Naive thymus-derived CD4-positive, alpha-beta T cell (primary cell): ENCODE results near the gene LDLRAD1. TPM values are rescaled to one million over a fixed set of nuclear protein-coding genes. Genes with fewer than 3 reads are reported as not detected.
"Not testable (repeated sequence)": the region's sequence is repeated elsewhere in the genome, so short reads cannot be mapped to it uniquely, and the experiment has no call there.

Source experiments
- ATAC-seq: fragments of 150-1000 bp; cut with Tn5 transposase; 2 replicates; pipeline ENCODE4 v1.10.0; 2021; ENCODE audit warnings: mild to moderate bottlenecking, moderate library complexity
- CTCF ChIA-PET: fragments of 350-600 bp; sonication (Branson Sonifier 250); formaldehyde crosslinking; loops from one replicate; lab custom pipeline; 2021; ENCODE audit warnings: antibody characterized with exemption; lab: Charles Lee
- POLR2A ChIA-PET: fragments of 350-600 bp; sonication (Branson Sonifier 250); formaldehyde crosslinking; loops from one replicate; lab custom pipeline; 2021; ENCODE audit warnings: antibody characterized with exemption, inconsistent platforms; lab: Charles Lee
- DNase-seq, 9 donors: peaks; one replicate each; pipeline versions ENCODE4 v3.0.0 to v3.0.0-alpha.2; 2020 to 2022; ENCODE audit warnings: mixed read lengths in 1 of 9
- H3K27ac ChIP-seq: one replicate; pipeline ENCODE4 v1.7.0; 2013; ENCODE audit warnings: mild to moderate bottlenecking, low read depth, low read length, moderate library complexity
- H3K27me3 ChIP-seq, 2 donors: one replicate each; pipeline ENCODE4 v1.7.0; 2013; ENCODE audit warnings: low read length in 2 of 2, mild to moderate bottlenecking in 2 of 2, moderate library complexity in 2 of 2; ENCODE audit not compliant: control insufficient read depth in 2 of 2, insufficient read depth in 2 of 2
- H3K36me3 ChIP-seq, 3 experiments: 1 replicate in 2 of 3; 2 replicates in 1 of 3; pipeline ENCODE4 v1.7.0; 2013; ENCODE audit warnings: low read length in 3 of 3, mild to moderate bottlenecking in 3 of 3, moderate library complexity in 1 of 3; ENCODE audit not compliant: insufficient read depth in 3 of 3, control insufficient read depth in 2 of 3
- H3K4me1 ChIP-seq, 2 donors: one replicate each; pipeline ENCODE4 v1.7.0; 2013; ENCODE audit warnings: low read length in 2 of 2, mild to moderate bottlenecking in 2 of 2, moderate library complexity in 1 of 2; ENCODE audit not compliant: control insufficient read depth in 2 of 2, insufficient read depth in 2 of 2
- H3K4me3 ChIP-seq: 2 replicates; pipeline ENCODE4 v1.7.0; 2013; ENCODE audit warnings: mild to moderate bottlenecking, low read length
- H3K9me3 ChIP-seq, 3 experiments: 1 replicate in 2 of 3; 2 replicates in 1 of 3; pipeline ENCODE4 v1.7.0; 2013; ENCODE audit warnings: low read length in 3 of 3; ENCODE audit not compliant: control insufficient read depth in 2 of 3
- H3K27ac Mint-ChIP-seq, 9 donors: one replicate each; pipeline ENCODE4 v1.8.0; 2020 to 2022; ENCODE audit warnings: mixed read lengths in 9 of 9, mild to moderate bottlenecking in 8 of 9, moderate library complexity in 5 of 9, inconsistent platforms in 2 of 9
- H3K27me3 Mint-ChIP-seq, 5 donors: one replicate each; pipeline ENCODE4 v1.8.0; 2021 to 2022; ENCODE audit warnings: mixed read lengths in 5 of 5, mild to moderate bottlenecking in 1 of 5
- H3K36me3 Mint-ChIP-seq, 5 donors: one replicate each; pipeline ENCODE4 v1.8.0; 2020 to 2022; ENCODE audit warnings: mixed read lengths in 5 of 5, mild to moderate bottlenecking in 3 of 5, inconsistent platforms in 1 of 5
- H3K4me1 Mint-ChIP-seq, 7 donors: one replicate each; pipeline ENCODE4 v1.8.0; 2020 to 2022; ENCODE audit warnings: mixed read lengths in 7 of 7, mild to moderate bottlenecking in 3 of 7, inconsistent platforms in 1 of 7
- H3K4me3 Mint-ChIP-seq, 10 donors: one replicate each; pipeline ENCODE4 v1.8.0; 2020 to 2022; ENCODE audit warnings: mild to moderate bottlenecking in 10 of 10, mixed read lengths in 10 of 10, moderate library complexity in 6 of 10, inconsistent platforms in 2 of 10
- H3K9me3 Mint-ChIP-seq, 11 donors: one replicate each; pipeline ENCODE4 v1.8.0; 2020 to 2022; ENCODE audit warnings: mixed read lengths in 11 of 11, mild to moderate bottlenecking in 4 of 11, inconsistent platforms in 1 of 11, moderate library complexity in 1 of 11
- intact Hi-C, 2 donors: fragments of 100-400 bp; cut with micrococcal nuclease; formaldehyde crosslinking; loops; one replicate each; pipeline ENCODE4 v1.15.1; 2023
- polyA plus RNA-seq, 2 donors: library from polyadenylated mRNA; unstranded; fragments of 300-500 nt; fragmentation: Illumina TruSeq; gene quantifications; one replicate each; pipeline ENCODE4 v1.2.3, GENCODE V29; 2021
- total RNA-seq, 6 experiments: library from RNA in 5 of 6; stranded (reverse) in 5 of 6; gene quantifications; 1 replicate in 5 of 6; 2 replicates in 1 of 6; pipeline ENCODE4 v1.2.3 and lab custom pipeline; 2021 to 2026

Gene LDLRAD1
- total and polyA plus RNA-seq, 7 experiments from 2014 or later, result not detected

- Histone ChIP-seq H3K27ac (no peak overlapping the region), H3K4me3 (no peak overlapping the region), H3K27me3 (no peaks in the 10 kb centered on the region), H3K36me3 (no peaks in the 10 kb centered on the region), H3K9me3 (no peaks in the 10 kb centered on the region), H3K4me1 (no peaks in the 10 kb centered on the region)
- Mint-ChIP-seq H3K27me3 (no peaks in the 10 kb centered on the region), H3K36me3 (peaks cover 0 to 15% (median 3%) of the 10 kb centered on the region in 5 donors), H3K9me3 (peaks cover 0 to 3% (median 0%) of the 10 kb centered on the region in 11 donors), H3K4me3 (no peak overlapping the region), H3K4me1 (no peaks in the 10 kb centered on the region), H3K27ac (peak overlapping the region in 1 of 9 donors; percentile 22)
- ChIA-PET CTCF (no interaction called here), POLR2A (no interaction called here)
- intact Hi-C loops, result no loop called here
- no peak for DNase-seq
- no peak for ATAC-seq
Measured at GRCh38 chr1:54024358-54024757, 6.4 kb upstream of the LDLRAD1 start.

GRCh38 chr1:54019562-54020176, 1.7 kb upstream of the LDLRAD1 start:
- H3K36me3 ChIP-seq, H3K27ac Mint-ChIP-seq, H3K27me3 ChIP-seq, H3K27ac ChIP-seq, H3K9me3 ChIP-seq, H3K9me3 Mint-ChIP-seq, H3K27me3 Mint-ChIP-seq, H3K4me3 Mint-ChIP-seq, intact Hi-C loops, H3K4me1 ChIP-seq, POLR2A ChIA-PET, H3K4me3 ChIP-seq, H3K36me3 Mint-ChIP-seq, DNase-seq, CTCF ChIA-PET, H3K4me1 Mint-ChIP-seq, ATAC-seq: not testable (repeated sequence)

DNA sequence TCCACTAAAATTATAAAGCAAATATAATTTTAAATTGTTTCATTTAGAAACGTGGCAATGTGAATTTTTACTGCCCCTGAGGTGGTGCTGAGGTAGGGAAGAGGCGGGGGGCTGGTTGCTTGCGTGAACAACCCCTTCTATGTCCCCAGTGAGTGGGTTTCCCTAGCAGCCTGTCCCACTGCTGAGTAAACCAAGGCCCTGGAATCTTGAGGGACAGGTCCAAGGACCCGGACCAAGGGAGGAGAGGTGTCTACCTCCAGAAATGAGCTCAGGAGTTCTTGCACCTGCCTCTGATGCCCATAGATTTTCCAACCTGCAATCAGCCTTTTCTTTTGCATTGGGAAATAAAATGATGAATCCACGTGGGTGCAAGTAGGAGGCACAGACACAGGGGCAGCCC, 649 bp upstream of the LDLRAD1 start:
- ChIA-PET POLR2A (no interaction called here), CTCF (no interaction called here)
- H3K9me3 ChIP-seq, result no peaks in the 10 kb centered on the region
- no peak for DNase-seq
- no peak for ATAC-seq
- peaks cover 0 to under 1% (median 0%) of the 10 kb centered on the region in 5 donors for H3K27me3 Mint-ChIP-seq
- H3K36me3 ChIP-seq, result no peaks in the 10 kb centered on the region
- intact Hi-C loops, result no loop called here
- H3K27ac ChIP-seq, result no peak overlapping the region
- H3K9me3 Mint-ChIP-seq, result no peaks in the 10 kb centered on the region
- no peak overlapping the region for H3K27ac Mint-ChIP-seq
- H3K4me1 Mint-ChIP-seq, result no peaks in the 10 kb centered on the region
- no peak overlapping the region for H3K4me3 Mint-ChIP-seq
- H3K27me3 ChIP-seq, result no peaks in the 10 kb centered on the region
- H3K36me3 Mint-ChIP-seq, result no peaks in the 10 kb centered on the region
- no peak overlapping the region for H3K4me3 ChIP-seq
- H3K4me1 ChIP-seq, result no peaks in the 10 kb centered on the region

- intact Hi-C loops, result no loop called here
- Histone ChIP-seq H3K4me3 (no peak overlapping the region), H3K9me3 (no peaks in the 10 kb centered on the region), H3K27me3 (no peaks in the 10 kb centered on the region), H3K27ac (no peak overlapping the region), H3K36me3 (no peaks in the 10 kb centered on the region), H3K4me1 (no peaks in the 10 kb centered on the region)
- Mint-ChIP-seq H3K4me1 (peaks cover 0 to 1% (median 0%) of the 10 kb centered on the region in 7 donors), H3K27me3 (peaks cover 0 to 4% (median 0%) of the 10 kb centered on the region in 5 donors), H3K27ac (no peak overlapping the region), H3K36me3 (no peaks in the 10 kb centered on the region), H3K9me3 (no peaks in the 10 kb centered on the region), H3K4me3 (no peak overlapping the region)
- CTCF ChIA-PET, result no interaction called here
- DNase-seq, result no peak
- POLR2A ChIA-PET, result no interaction called here
- ATAC-seq, result no peak
Measured at GRCh38 chr1:54016343-54017282, 1.4 kb downstream of the LDLRAD1 start.

DNA sequence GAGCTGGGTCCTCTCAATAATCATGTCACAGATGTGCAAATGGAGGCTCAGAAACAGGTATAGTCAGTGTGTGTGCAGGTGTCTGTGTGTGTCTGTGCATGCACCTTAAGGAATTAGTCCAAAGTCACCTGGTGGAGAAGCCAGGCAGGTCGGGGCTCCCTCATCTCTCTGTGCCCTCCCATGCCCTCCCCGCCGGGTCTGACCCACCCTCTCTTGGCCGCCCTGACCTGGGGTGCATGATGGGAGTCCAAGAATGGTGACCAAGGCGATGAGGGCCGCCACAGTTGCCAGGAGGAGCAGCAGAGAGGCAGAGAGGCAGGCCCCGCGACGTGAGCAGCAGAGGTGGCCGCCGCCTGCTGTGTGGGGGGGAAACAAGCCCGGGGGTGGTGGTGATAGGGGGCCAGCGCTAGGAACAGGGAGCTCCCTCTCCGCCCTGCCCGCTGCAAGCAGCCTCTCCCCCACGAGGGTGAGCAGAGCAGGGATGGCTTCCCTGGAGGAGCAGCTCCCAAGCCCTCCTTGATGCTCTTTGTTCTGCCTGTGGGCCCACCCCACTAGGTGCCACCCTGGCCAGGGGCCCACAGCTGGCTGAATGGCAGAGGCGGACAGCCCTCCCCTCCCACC, 3.9 kb downstream of the LDLRAD1 start:
- POLR2A ChIA-PET, result no interaction called here
- DNase-seq, result no peak
- Mint-ChIP-seq H3K4me1 (peaks cover 0 to 2% (median 0%) of the 10 kb centered on the region in 7 donors), H3K27ac (no peak overlapping the region), H3K36me3 (no peaks in the 10 kb centered on the region), H3K27me3 (peaks cover 0 to 5% (median 0%) of the 10 kb centered on the region in 5 donors), H3K4me3 (no peak overlapping the region), H3K9me3 (no peaks in the 10 kb centered on the region)
- intact Hi-C loops, result no loop called here
- no peak for ATAC-seq
- H3K4me3 ChIP-seq, result no peak overlapping the region
- H3K27me3 ChIP-seq, result no peaks in the 10 kb centered on the region
- no peak overlapping the region for H3K27ac ChIP-seq
- no peaks in the 10 kb centered on the region for H3K9me3 ChIP-seq
- H3K36me3 ChIP-seq, result no peaks in the 10 kb centered on the region
- no peaks in the 10 kb centered on the region for H3K4me1 ChIP-seq
- CTCF ChIA-PET, result no interaction called here

- Histone ChIP-seq H3K27me3 (no peaks in the 10 kb centered on the region), H3K36me3 (no peaks in the 10 kb centered on the region), H3K9me3 (no peaks in the 10 kb centered on the region), H3K27ac (no peak overlapping the region), H3K4me1 (no peaks in the 10 kb centered on the region), H3K4me3 (no peak overlapping the region)
- DNase-seq, result no peak
- ChIA-PET POLR2A (no interaction called here), CTCF (no interaction called here)
- Mint-ChIP-seq H3K36me3 (no peaks in the 10 kb centered on the region), H3K27me3 (peaks cover 0 to 5% (median 0%) of the 10 kb centered on the region in 5 donors), H3K4me1 (peaks cover 0 to 2% (median 0%) of the 10 kb centered on the region in 7 donors), H3K9me3 (no peaks in the 10 kb centered on the region), H3K4me3 (no peak overlapping the region), H3K27ac (no peak overlapping the region)
- intact Hi-C loops, result no loop called here
- no peak for ATAC-seq
Measured at GRCh38 chr1:54013393-54014008, 4.5 kb downstream of the LDLRAD1 start.
